H1 (cell line): ENCODE data around the gene CEACAM6. TPM values are rescaled to one million over a fixed set of nuclear protein-coding genes. Genes with fewer than 3 reads are reported as not detected.

Experiments used
- BACH1 ChIP-seq: IDR thresholded peaks from 2 replicates; pipeline ENCODE4 v1.6.1; 2012; ENCODE audit warnings: low read length, improper control_type of control experiment
- BCL11A ChIP-seq, 2 experiments: IDR thresholded peaks; one replicate each; pipeline ENCODE4 v1.6.1; 2011; ENCODE audit warnings: low read depth in 2 of 2, low read length in 2 of 2, mild to moderate bottlenecking in 2 of 2
- BRCA1 ChIP-seq: IDR thresholded peaks from 2 replicates; pipeline ENCODE4 v1.6.1; 2012; ENCODE audit warnings: low read depth, low read length, improper control_type of control experiment
- CBX8 ChIP-seq: fragments of 300-800, 300-1000 bp; sonication (generic); IDR thresholded peaks from 2 replicates; pipeline ENCODE4 v1.7.1; 2016; ENCODE audit warnings: low read depth, low read length, borderline replicate concordance
- CHD7 ChIP-seq: fragments of 300-600 bp; sonication (generic); IDR thresholded peaks from 2 replicates; pipeline ENCODE4 v1.7.1; 2012; ENCODE audit warnings: low read length, moderate library complexity, mild to moderate bottlenecking, inconsistent platforms; ENCODE audit not compliant: insufficient replicate concordance
- CTBP2 ChIP-seq: IDR thresholded peaks from 2 replicates; pipeline ENCODE4 v1.7.0; 2011; ENCODE audit warnings: borderline replicate concordance, mild to moderate bottlenecking, moderate library complexity, mixed read lengths, low read length; ENCODE audit not compliant: insufficient read depth, insufficient read length
- HDAC2 ChIP-seq, 2 experiments: fragments of 300-600 bp in 1 of 2; sonication (generic) in 1 of 2; IDR thresholded peaks; 2 replicates each; pipeline ENCODE4 v1.6.1; 2011 to 2012; ENCODE audit warnings: low read depth in 2 of 2, low read length in 2 of 2, mild to moderate bottlenecking in 2 of 2, moderate library complexity in 2 of 2, borderline replicate concordance in 1 of 2, inconsistent platforms in 1 of 2
- JUN ChIP-seq: IDR thresholded peaks from 2 replicates; pipeline ENCODE4 v1.6.1; 2011; ENCODE audit warnings: low read depth, mild to moderate bottlenecking, improper control_type of control experiment, low read length
- MAFK ChIP-seq: IDR thresholded peaks from 2 replicates; pipeline ENCODE4 v1.6.1; 2012; ENCODE audit warnings: low read depth, mild to moderate bottlenecking, improper control_type of control experiment, low read length
- NRF1 ChIP-seq: IDR thresholded peaks from 2 replicates; pipeline ENCODE4 v1.6.1; 2011; ENCODE audit warnings: mild to moderate bottlenecking, low read depth, low read length, improper control_type of control experiment
- YY1 ChIP-seq: IDR thresholded peaks from 2 replicates; pipeline ENCODE4 v1.6.1; 2011; ENCODE audit warnings: low read depth, mild to moderate bottlenecking, low read length
- polyA plus RNA-seq, 7 experiments: library from polyadenylated mRNA; depleted of rRNA in 3 of 7; stranded (reverse) in 5 of 7; unstranded in 2 of 7; fragments of >200 nt in 5 of 7; fragments of 200-250 nt in 2 of 7; gene quantifications; 1 replicate in 5 of 7; 2 replicates in 1 of 7; 4 replicates in 1 of 7; pipeline versions ENCODE4 v1.2.1 to v1.2.3, GENCODE V29; 2011 to 2013; ENCODE audit warnings: missing spikeins in 2 of 7, mixed read lengths in 2 of 7
- total RNA-seq: library from RNA; stranded (reverse); fragmentation: NEBNext Ultra II Directional; extraction: Animal tissue kit (Norgen Biotek cat#: 25700); gene quantifications from 2 replicates; pipeline ENCODE4 v1.2.1, GENCODE V29; 2021
- TF ChIP-seq, protein P1 (sequence below): IDR thresholded peaks from 2 replicates; pipeline ENCODE4 v1.6.1; 2012; ENCODE audit warnings: inconsistent platforms

CEACAM6 gene
- total and polyA plus RNA-seq, 2 of the 8 experiments (the other 6 are each of a cell fraction or from before 2014, with no cell fraction given) = not detected

- TF ChIP-seq CHD7 (no peak), BCL11A (IDR thresholded peaks at IDR 0.05; ENCODE audit: low read depth in 2 of 2, low read length in 2 of 2) (no peak), YY1 (no peak), CTBP2 (no peak), NRF1 (no peak), BRCA1 (no peak), CBX8 (no peak), MAFK (no peak), BACH1 (no peak), HDAC2 (IDR thresholded peaks at IDR 0.05; ENCODE audit: borderline replicate concordance in 1 of 2, low read depth in 2 of 2, low read length in 2 of 2) (no peak), JUN (no peak)
- TF ChIP-seq, protein P1, sequence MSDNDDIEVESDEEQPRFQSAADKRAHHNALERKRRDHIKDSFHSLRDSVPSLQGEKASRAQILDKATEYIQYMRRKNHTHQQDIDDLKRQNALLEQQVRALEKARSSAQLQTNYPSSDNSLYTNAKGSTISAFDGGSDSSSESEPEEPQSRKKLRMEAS = no peak
Measured at GRCh38 chr19:41784743-41785142, 29.4 kb downstream of the CEACAM6 start (continued).
